Stimulated activated naive CD4-positive, alpha-beta T cell (primary cell): ENCODE results near the gene DNM3.

ENCODE experiments used
- DNase-seq, 6 experiments: peaks; one replicate each; lab custom pipeline; 2025; lab: John Stamatoyannopoulos, UW

The DNM3 gene

DNA sequence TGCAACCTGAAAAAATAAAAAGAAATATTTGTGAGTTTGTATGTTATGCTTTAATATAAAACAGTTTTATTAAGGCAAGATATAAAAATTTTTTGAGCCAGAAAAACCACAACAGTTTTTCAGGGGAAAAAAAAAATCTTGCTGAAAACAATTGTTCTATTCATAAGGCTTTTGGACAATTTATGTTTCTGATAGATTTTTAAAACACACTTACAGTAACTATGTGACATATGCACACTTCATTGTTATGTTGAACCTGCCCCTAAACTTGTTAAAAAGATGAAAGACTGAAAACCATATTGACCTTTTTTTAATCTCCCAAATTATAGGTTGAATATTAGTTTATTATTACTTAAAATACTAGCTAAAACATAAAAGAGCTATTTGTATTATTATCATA, 299.3 kb downstream of the DNM3 start:
- no peak for DNase-seq

DNA sequence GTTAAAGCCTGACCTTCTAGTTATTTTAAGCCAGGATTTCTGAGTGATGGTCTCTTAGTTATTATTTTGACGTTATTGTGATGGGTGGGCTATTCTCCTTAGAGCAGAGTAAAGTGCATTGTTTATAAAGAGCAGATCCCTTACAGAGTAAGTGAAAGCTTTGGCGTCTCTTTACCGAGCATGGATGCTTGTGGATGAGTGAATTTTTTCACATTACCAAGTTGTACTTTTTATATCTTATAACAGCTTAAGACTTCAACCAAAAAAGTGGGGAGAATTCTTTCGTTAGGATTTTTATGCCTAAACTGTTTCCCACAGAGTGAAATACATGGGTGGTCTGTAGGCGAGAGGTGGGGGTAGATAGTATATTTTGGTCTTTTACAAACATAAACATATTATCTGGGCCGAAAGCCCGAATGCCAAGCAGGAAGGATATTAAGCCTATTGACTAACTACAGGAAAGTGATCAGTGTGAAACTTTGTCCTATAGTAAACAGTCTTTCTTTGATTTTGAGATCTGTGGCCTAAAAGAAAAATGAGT, 300.1 kb downstream of the DNM3 start:
- DNase-seq: no peak

DNA sequence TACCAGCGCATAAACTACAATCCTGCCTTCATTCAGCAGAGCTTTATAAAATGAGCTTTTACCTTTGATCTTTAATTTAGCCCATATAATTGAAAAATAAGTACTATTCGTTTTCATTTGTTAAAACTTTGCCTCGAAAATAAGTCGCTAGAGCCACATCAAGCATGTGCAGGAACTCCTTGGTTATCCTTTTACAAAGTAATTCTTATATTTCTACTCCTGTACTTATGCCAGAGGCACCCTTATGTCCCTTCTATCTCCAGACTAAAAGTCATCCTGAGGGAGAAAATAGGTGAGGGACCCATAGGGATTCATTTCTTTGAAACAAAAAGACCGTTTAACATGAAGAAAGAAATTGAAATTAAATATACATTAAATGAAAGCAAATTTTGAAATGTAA, 301.0 kb downstream of the DNM3 start:
- no peak for DNase-seq

DNA sequence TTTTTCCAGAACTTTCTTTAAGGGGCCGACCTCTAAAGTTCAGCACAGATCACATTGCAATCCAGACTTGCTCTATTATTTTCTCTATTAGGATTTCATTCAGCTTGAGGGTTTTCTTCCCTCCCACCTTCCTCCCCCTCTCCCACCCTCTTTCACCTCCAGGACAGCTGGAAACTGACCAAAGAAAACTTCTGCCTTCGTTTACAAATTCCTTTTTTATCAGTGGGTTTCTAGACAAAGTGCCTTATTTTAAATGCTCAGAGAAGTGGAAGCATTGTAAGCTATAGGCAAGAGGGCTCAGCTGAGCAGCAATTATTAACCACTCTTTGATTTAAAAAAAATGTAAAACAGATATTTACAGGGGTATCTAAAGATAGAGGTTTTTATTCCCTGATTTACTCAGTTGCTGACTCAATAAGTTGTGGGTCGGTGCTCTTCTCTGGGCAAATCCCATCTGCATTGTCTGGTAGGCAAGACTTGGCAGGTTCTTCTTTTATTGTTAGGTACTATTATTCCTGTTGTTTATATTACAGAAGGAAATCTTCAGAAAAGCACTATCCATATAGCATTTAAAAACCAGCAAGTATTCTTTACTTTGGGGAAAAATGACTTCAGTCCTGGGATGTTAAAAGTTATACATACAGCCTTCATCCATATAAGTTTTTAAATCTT, 302.2 kb downstream of the DNM3 start:
- DNase-seq: no peak

DNA sequence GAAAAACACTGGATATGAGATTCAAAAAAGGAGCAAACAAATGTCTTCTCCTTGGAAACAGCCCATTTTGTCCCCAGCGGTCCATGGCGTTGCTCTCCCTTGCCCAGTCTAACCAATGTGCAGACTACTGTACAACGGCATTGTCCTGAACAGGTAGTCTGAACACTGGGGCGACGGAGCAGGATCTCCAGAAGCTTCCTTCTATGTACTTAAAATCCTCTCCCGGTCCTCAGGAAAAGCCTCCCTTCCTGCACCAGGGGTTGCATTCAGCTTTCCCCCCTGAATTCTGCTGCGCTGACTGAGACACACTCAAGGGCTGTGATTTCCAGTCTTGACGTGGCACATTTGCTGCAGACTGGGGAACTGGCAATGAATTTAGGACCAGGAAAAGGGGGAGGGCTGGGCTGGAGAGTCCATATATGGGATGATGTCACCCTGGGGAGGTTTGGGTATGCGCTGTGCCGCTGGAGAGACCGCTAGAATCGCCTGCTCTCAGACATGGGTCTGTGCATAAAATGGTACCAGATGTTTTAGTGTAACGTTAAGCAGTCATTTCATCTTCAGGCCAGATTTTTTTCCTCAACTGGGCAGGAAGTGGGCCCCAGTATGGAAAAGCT, 303.3 kb downstream of the DNM3 start:
- DNase-seq: no peak

DNA sequence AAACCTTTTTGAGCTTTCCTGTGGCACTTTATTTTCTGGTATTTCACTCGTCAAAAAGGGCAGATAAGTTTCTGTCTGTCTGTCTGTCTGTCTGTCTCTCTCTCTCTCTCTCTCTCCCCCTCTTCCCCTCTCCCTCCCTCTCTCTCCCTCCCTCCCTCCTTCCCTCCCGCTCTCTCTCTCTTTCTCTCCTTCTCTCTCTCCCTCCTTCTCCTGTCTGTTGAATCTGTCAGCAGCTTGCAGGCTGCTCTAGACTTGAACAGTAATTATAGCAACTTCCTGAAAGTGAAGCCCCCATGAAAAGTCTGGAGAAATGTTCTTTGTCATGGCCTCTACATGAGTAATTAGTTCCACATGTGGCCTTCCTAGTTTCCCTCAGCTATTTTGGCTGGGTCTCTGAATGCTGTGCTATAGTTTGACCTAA, 303.9 kb downstream of the DNM3 start:
- no peak for DNase-seq

DNA sequence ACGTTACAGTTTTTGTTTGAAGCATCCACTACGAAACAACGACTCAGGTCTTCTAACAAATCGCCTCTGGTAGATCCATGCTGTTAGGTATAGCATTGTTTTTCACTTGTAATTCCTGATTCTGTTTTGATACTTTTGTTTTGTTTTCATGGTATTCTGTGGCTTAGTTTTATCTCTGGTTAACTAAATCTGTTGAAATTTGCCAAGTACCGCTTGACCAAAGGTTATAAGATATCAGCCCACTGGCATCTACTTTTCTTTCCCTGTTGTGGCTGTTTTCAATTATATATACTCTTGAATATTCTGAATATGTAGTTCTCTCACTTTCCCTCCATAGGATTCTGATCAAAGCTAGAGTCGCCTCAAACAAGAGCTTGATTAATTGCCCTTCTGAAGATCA, 304.4 kb downstream of the DNM3 start:
- DNase-seq: no peak

DNA sequence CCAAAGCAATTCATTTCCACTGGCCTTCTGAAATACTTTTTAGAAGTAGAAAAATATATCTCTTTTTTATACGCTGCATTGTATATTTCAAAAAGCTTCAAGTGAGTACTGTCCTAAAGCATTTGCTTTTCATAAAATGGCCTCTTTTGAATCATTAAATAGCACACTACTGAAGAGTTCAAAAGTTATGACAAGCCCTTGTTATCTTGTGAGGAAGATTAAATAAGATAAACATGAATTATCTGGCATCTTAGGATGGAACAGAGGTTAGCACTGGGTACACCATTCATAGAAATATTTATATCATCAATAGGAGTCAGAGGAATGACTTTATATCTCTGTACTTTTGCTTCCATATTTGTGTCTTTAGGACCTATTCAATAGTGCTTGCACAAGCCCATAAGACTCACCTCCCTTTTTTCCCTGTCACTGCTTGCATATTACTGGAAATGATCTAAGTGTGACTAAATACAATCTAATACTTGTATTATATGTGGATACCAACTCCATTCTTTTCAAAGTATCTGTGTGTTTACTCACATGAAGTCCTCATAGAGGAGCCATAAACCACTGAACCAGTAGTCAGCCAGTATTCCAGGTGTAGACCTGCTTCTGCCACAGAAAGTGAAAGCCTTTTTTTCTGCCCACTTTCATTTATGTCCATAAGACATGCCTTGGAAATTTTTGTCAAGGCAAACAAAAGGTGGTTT, 305.0 kb downstream of the DNM3 start:
- no peak for DNase-seq

DNA sequence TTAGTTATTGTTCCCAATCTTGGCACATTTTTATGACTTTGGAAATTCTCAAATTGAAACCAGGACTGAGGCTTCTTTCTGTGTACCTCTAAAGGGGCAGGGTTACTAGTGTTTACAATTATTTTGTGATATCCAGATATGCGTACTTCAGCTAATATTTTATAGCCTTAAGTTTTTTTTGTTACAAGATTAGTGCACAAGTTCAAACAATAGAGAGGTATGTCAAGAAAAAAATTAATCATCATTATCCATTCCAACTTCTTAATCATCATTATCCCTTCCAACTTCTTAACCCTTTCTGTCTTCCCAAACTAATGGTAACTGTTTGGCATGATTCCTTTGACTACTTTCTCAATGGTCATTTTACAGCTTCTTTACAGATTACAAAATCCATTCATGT, 306.2 kb downstream of the DNM3 start:
- no peak for DNase-seq

DNA sequence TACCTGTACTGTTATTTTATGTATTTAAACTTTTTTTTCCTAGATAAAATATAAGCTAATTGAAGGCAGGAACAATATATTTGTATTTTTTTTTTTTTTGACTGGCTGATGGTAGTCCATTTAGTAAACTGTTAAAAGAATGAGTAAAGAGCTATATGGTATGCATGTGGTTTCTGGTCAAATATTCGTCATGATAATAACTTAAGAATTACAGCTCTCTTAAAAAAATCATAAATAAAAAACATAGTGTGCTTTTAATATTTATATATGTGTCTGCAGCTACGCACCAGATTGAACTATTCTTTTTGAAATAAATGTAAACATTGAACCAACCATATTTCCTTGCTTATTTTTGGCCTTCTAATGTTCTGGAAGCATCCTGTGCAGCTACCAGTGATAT, 306.9 kb downstream of the DNM3 start:
- DNase-seq: no peak

DNA sequence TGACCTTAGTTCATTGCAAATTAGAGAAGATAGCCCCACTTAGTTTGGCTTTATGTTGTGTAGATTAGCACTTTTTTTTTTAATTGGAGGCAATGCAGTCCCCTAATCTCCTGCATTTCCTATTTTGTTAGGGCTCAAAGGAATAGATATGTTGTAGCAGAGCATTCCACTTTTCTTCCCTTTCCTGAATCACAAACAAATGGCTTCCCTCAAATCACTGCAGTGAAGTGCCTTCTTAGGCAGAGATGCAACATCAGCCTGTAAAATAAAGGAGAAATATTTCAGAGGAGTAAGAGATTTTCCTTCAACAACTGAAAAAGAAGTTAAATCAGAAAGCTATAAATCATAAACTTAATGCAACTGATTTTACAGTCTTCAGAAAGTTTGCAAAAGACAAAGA, 307.4 kb downstream of the DNM3 start:
- DNase-seq: no peak

DNA sequence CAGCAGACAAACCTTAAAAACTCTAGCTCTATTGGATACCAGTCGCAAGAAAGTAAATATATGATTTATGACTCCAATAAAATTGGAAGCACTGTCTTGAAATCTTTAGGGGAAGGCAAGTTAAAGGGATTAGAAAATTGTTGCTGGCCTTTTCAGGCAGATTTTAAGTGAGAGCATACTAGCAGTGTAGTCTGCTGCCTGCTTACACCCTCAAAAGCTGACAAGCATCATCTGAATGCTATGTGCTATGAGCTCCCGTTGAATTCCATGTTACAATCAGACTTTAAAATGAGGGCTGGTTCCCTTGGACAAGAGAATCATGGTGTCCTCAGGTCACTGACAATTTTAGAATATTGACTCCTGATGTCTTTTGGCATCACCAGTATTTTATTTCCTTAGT, 308.0 kb downstream of the DNM3 start:
- DNase-seq: no peak

DNA sequence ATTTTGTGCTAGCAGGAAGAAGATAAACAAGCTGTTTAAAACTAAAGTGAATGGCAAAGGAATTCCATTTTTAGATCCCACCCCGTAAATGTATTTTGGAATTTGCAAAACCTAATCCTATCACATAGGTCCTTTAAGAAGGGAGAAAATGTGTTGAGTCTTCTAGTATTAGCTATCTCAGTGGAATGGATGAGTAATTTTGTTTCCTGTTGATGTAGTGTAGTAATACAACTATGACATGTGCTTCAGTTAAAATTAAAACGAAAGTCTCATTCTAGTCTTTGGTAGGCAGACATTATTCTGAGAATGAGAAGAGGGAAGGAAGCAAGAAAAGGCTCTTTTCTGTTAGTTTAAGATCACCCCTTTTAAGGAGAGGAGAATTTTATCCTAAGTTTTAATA, 313.3 kb downstream of the DNM3 start:
- no peak for DNase-seq

DNA sequence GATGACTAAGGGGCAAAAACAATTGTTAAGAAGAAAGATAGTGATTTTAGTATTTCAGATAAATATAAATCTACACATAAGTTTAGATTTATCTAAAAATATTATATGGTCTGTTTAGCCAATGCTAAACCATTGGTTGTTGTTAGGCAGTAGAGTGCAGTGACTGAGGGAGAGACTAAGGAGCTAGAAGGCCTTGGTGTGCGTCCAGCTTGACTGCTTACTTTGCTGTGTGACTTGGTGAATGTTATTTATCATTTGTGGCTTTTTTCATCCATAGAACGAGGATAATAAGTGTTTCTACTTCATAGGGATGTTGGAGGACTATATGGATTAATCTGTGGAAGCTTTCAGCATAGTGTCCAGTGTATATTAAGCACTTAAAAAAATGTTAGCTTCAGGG, 314.5 kb downstream of the DNM3 start:
- DNase-seq: no peak

DNA sequence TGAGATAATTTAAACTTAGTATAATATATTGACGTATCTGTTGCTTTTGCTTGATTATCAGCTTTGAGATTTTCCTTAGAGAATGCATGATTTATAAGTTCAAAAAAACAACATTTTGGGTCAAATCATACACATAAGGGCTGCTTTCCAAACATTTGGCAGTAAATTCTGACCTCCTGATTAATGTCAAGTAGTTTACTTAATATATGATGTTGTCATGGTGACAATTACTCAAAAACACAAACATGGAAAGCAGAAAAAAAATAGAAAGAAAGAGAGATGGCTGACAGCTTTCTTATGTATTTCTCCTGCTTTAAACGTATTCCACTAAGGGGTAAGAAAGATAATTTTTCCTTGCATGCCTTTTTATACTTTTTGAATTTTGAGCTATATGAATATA, 320.9 kb downstream of the DNM3 start:
- DNase-seq: no peak

DNA sequence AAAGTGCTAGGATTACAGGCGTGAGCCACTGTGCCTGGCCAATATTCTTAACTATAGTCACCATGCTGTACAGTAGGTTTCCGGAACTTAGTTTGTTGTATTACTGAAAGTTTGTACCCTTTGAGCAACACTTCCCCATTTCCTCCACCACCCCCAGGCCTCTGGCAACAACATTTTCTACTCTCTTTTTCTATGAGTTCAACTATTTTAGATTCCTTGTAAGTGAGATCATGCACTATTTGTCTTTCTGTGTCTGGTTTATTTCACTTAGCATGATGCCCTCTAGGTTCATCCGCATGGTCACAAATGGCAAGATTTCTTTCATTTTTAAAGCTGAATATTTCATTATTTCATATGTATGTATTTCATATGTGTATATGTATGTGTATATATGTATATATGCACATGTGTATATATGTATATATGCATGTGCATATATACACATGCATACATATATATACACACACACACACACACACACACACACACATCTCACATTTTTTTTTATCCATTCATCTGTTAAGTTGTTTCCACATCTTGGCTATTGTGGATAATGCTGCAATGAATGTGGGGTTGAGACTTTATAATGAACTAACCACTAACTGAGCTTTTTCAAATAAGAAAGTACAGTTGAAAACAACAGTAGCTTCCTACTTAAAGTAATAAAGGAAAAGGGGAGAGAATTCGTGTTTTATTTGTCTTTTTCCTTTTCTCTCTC, 322.4 kb downstream of the DNM3 start:
- no peak for DNase-seq

DNA sequence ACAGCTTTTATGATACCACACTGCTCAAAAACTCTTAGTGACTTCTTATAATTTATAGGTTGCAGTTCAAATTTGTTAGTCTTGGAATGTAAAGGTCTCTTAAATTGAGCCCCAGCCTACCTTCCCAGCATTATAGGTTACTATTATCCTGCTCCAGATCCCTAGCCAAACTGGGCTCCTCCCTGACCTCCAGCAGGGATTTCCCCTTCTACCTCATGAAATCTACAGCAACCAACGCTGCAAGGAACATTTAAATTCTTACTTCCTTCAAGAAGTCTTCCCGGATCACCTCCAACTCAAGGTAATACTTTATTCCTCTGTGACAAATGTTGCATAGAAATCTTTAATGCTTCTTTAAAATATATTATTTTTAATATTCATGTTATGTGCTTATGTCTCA, 324.1 kb downstream of the DNM3 start:
- no peak for DNase-seq

DNA sequence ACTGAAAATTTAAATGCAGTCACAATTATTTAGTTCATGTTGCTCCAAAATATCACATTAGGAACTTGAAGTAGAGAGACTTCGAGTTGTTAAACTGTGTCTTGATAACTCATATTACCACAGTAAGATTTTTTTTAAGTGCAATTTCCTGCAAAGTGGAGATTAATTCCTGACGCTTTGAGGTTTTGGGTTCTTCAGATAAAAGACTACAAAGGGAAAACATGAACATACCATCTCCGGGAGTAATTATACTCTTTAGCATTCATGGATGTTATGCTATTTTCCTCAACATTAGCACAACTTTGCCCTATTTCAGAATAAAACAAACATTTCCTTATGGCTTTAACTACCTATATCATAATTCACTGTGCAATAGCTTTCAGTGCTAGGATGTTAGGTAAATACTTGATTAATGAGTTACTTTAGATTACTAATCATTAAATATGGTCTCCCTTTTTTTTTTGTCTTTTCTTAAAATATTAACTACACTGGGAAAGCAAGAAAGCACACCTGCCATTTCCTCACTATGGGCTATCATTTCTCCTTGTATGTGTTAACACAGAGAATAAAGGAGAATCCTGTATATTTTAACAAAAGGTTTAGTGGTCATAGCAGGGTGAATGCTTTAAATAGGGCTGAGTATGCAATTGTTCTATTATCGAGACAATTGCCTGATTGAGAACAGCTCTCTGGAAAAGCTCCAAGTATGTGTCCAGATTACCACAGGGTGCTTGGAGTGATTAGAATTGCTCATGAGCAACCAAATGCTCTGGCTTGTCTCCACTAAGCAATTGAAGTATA, 326.7 kb downstream of the DNM3 start:
- no peak for DNase-seq

DNA sequence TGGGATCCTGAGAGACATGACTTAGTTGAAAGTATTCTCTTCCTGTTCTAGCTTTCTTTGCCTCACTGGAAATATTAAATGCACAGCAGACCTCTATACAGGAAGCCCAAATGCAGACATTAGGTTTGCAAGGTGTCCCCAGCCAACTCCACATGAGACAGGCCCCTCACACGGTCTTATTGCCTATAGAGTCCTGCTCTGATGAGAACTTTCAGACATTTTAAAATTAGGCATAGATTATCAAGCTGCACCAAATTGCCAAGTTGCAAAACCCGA, 327.2 kb downstream of the DNM3 start:
- no peak for DNase-seq

DNA sequence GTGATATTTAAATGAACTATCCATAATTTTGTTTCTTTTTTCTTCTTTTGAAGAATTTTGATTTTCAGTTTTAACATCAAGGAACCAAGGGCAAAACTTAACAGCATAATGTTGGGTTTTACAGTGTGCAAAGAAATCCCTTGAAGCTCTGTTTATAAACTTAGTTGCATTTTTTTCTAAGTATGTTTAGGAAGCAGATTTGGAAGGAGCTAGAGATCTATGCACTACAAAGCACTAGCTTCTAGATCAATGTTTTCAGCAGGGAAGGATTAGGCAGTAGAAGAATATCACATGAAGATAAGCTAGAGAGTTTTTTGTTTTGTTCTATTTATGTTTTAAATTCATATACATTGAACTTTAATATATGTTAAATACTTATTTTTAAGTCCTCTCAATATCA, 328.5 kb downstream of the DNM3 start:
- no peak for DNase-seq

DNA sequence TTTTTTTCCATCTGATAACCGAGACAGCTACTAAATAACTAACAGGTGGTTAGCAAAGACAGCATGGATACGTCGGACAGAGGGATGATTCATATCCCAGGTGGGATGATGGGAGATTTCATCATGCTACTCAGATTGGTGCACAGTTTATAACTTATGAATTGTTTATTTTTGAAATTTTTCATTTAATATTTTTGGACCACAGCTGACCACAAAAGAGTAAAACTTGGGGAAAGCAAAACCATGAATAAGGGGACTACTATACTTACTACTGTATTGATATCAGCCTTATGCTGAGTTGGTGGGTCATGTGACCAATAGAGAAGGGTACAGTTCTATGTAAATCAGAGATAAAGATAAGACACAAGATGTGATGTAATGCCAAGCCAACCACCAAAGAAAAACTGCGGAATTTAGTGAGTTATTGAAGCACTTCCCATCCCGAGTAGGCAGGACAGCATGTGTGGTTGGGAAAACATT, 331.1 kb downstream of the DNM3 start:
- DNase-seq: no peak

DNA sequence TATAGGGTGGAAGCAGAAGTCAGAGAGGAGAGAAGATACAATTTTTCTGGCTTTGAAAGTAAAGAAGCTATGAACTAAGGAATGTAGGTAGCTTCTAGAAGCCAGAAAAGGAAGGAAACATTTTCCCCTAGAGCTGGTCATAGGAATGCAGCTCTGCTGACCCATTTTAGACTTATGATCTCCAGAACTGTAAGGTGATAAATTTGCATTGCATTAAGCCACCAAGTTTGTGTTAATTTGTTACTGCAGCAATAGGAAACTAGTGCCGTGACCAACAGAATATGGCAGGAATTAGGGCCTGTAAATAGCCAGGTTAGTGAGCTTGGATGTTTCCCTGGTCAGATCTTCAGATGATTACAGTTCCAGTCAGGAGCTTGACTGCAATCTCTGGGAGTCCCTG, 334.9 kb downstream of the DNM3 start:
- no peak for DNase-seq
